Neural crest cell (in vitro differentiated cells): ENCODE measurements around the gene NPAS2. TPM values are rescaled to one million over a fixed set of nuclear protein-coding genes. Genes with fewer than 3 reads are reported as not detected.

Experiments used
- DNase-seq: peaks from one replicate; pipeline ENCODE4 v3.0.0; 2021; ENCODE audit warnings: low read depth, mixed read lengths, low spot score
- H3K27ac Mint-ChIP-seq: one replicate; pipeline ENCODE4 v1.8.0; 2021; ENCODE audit warnings: mild to moderate bottlenecking, mixed read lengths; ENCODE audit not compliant: unreplicated experiment
- H3K27me3 Mint-ChIP-seq: 2 replicates; pipeline ENCODE4 v1.8.0; 2021; ENCODE audit warnings: low read depth, mild to moderate bottlenecking, mixed read lengths
- H3K36me3 Mint-ChIP-seq: 2 replicates; pipeline ENCODE4 v1.8.0; 2021; ENCODE audit warnings: low read depth, mild to moderate bottlenecking, mixed read lengths
- H3K4me1 Mint-ChIP-seq: 2 replicates; pipeline ENCODE4 v1.8.0; 2021; ENCODE audit warnings: mixed read lengths
- H3K4me3 Mint-ChIP-seq: one replicate; pipeline ENCODE4 v1.8.0; 2021; ENCODE audit warnings: mild to moderate bottlenecking, mixed read lengths
- H3K9me3 Mint-ChIP-seq: 2 replicates; pipeline ENCODE4 v1.8.0; 2021; ENCODE audit warnings: mixed read lengths
- total RNA-seq: library from RNA; stranded (reverse); gene quantifications from 2 replicates; pipeline ENCODE4 v1.2.1, GENCODE V29; 2021
- TF ChIP-seq, protein P1 (sequence below): fragments of 200-600 bp; sonication (generic); conservative IDR thresholded peaks from 2 replicates; pipeline ENCODE4 v1.5.0; 2021; ENCODE audit warnings: antibody characterized with exemption, mild to moderate bottlenecking

Gene NPAS2
- total RNA-seq, 1 donor from 2014 or later: 2.6 TPM

DNA sequence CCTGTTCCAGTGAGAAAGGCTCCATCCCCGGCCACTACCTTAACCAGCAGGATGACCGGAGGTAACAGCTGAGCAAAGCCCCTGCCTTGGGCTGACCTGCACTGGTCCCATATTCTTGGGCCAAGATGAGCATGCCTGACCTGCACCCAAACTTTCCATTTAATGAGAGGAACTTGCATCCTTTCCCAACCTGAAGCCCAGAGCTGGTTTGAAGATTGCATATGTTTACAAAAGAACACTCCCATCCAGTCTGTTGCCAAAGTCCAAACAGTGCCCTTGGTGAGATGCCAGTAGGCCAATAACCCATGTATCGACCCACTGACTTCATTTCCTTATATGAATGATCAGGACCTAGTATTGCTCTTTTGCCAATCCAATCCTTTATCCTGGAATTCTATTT, 5.5 kb upstream of the NPAS2 start:
- Mint-ChIP-seq H3K27me3 (peaks cover 27% of the 10 kb centered on the region), H3K4me3 (no peak overlapping the region), H3K4me1 (peaks cover 20% of the 10 kb centered on the region), H3K9me3 (peaks cover 6% of the 10 kb centered on the region), H3K36me3 (peaks cover 5% of the 10 kb centered on the region), H3K27ac (no peak overlapping the region)
- no peak for DNase-seq
- TF ChIP-seq, protein P1, sequence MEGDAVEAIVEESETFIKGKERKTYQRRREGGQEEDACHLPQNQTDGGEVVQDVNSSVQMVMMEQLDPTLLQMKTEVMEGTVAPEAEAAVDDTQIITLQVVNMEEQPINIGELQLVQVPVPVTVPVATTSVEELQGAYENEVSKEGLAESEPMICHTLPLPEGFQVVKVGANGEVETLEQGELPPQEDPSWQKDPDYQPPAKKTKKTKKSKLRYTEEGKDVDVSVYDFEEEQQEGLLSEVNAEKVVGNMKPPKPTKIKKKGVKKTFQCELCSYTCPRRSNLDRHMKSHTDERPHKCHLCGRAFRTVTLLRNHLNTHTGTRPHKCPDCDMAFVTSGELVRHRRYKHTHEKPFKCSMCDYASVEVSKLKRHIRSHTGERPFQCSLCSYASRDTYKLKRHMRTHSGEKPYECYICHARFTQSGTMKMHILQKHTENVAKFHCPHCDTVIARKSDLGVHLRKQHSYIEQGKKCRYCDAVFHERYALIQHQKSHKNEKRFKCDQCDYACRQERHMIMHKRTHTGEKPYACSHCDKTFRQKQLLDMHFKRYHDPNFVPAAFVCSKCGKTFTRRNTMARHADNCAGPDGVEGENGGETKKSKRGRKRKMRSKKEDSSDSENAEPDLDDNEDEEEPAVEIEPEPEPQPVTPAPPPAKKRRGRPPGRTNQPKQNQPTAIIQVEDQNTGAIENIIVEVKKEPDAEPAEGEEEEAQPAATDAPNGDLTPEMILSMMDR: no peak

DNA sequence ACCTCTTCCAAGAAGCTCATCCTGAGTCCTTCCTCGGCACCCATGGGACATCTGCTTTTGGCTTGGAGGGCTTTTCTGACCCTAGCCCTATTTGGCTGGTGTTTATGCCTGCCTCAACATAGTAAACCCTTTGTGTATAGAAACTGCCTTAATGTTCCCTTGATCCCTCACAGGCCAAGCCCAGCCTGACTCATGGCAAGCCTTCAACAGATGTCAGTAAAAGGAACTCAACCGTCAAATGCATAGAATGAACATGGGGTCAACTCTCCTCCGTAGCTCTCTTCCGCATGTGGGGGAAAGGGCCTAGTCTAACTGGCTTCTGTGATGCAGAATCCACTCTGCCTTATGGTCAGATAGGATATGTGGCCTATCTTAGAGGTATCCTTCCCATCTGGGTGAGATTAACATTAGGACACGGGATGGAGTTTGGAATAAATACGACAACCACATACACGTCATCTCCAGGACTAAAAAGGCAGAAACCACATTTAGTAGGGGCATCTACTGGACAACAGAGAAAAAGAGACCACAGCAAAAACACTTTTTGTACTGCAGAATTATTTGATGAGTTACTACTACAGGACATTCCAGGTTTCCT, 2.5 kb upstream of the NPAS2 start:
- peak overlapping the region; percentile 76 for H3K4me3 Mint-ChIP-seq
- no peaks in the 10 kb centered on the region for H3K36me3 Mint-ChIP-seq
- no peak for DNase-seq
- peaks cover 42% of the 10 kb centered on the region for H3K27me3 Mint-ChIP-seq
- H3K4me1 Mint-ChIP-seq: peaks cover 24% of the 10 kb centered on the region
- H3K27ac Mint-ChIP-seq: no peak overlapping the region
- TF ChIP-seq, protein P1: no peak
- H3K9me3 Mint-ChIP-seq: no peaks in the 10 kb centered on the region

DNA sequence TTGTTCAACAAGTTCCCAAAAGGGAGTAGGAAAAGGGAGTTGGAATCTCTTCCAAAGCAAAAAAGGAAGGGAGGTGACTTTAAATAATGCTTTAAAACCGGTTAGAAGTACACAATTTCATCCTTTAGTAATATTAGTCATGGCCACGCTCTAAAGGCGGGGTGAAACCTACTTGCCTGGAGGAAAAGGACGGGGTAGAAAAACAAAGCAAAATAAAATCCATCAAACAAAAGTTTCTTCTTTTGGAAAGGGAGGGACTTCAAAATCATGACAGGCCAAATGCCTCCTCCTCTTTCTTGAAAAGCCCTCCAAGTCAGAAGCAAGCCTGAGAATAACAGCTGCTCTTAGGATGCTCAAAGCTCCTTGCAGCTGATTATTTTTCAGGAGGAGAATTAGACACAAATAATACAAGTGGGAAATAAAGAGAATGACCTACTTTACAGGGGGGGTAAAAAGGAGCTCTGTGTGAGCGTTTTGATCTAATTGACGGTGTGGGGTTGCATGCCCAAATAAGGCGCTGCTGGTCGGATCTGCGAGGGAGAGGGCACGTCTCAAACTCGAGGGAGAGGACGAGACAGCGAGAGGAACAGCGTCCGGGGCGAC, 1.8 kb upstream of the NPAS2 start:
- H3K36me3 Mint-ChIP-seq: no peaks in the 10 kb centered on the region
- no peak overlapping the region for H3K27ac Mint-ChIP-seq
- H3K9me3 Mint-ChIP-seq: no peaks in the 10 kb centered on the region
- peaks cover 48% of the 10 kb centered on the region for H3K27me3 Mint-ChIP-seq
- DNase-seq: no peak
- peaks cover 24% of the 10 kb centered on the region for H3K4me1 Mint-ChIP-seq
- TF ChIP-seq, protein P1: no peak
- H3K4me3 Mint-ChIP-seq: peak overlapping the region; percentile 76

DNA sequence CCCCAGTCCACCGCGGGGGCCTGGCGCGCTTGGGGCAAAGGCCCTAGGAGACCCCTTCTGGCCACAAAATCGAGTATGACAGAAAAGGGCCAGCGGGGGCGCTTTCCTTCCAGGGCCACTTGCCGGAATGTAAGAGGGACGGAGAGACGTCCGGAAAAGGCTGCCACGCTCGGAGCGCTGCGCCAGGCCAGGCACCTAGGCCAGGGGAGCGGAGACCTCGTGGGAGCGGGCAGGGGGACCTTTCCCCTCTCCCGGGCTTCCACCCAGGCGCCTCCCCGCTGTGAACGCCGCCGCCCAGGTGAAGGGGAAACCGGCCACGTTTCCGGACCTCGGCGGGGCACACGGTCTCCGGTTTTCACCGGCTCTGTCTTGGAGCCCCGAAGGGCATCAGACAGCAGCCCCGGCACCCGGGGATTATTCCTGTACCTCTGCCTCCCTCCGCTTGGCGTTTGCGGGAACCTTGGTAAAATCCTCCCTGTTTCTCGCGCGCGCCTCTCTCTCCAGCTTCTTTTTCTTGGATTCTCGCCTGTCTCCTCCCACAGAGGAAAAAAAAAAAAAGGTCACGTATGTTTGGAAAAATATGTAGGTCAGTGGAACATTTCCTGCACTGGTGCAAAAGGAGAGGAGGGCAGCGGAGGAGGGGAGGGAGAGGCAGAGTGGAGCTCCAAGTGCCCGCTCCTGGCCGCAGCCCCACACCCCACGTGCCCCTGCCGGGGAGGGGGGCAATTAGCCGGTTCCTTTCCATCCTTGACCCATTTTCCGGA, 1.2 kb upstream of the NPAS2 start:
- TF ChIP-seq, protein P1: peak; percentile 53
- peak; percentile 45 for DNase-seq
- Mint-ChIP-seq H3K27ac (no peak overlapping the region), H3K9me3 (no peaks in the 10 kb centered on the region), H3K4me3 (peak overlapping the region; percentile 81), H3K36me3 (no peaks in the 10 kb centered on the region), H3K27me3 (peaks cover 54% of the 10 kb centered on the region), H3K4me1 (peaks cover 20% of the 10 kb centered on the region)

DNA sequence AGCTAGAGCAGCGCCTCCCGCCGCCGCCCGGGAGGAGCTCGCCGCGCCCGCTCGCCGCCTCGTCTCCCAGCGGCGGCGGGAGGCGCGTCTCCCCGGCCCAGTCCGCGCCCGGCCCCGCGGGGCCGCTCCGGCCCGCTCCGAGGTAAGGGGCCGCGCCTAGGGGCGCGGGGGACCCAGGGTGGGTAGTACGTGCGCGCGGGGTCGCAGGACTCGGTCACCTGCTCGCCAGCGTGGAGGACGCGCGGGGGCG, 259 bp downstream of the NPAS2 start:
- Mint-ChIP-seq H3K4me3 (no peak overlapping the region), H3K27me3 (peaks cover 61% of the 10 kb centered on the region), H3K9me3 (no peaks in the 10 kb centered on the region), H3K4me1 (peaks cover 20% of the 10 kb centered on the region), H3K27ac (no peak overlapping the region), H3K36me3 (no peaks in the 10 kb centered on the region)
- DNase-seq: no peak
- TF ChIP-seq, protein P1: no peak
